ENCODE results near the gene PGLYRP2.

The PGLYRP2 gene

DNA sequence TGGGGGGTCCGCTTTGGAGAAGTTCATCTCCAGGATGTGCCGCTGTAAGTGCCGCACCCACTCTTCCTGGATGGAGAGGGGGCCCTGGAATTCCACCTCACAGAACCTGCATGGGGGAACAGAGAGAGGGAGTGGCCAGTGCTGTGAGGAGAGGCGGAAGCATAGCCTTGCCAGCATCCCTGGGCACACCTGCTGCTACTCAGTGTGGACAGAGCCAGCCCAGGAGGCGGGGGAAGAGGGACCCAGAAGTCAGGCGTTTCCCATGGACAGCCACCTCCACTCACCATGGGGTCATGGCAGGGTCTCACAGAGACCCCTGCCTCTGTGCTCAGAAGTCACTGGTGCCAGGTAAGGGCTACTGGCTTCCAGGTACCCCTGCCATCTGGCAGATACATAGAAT lies 56.2 kb downstream of the PGLYRP2 start:
- DNase-seq, result no peak

DNA sequence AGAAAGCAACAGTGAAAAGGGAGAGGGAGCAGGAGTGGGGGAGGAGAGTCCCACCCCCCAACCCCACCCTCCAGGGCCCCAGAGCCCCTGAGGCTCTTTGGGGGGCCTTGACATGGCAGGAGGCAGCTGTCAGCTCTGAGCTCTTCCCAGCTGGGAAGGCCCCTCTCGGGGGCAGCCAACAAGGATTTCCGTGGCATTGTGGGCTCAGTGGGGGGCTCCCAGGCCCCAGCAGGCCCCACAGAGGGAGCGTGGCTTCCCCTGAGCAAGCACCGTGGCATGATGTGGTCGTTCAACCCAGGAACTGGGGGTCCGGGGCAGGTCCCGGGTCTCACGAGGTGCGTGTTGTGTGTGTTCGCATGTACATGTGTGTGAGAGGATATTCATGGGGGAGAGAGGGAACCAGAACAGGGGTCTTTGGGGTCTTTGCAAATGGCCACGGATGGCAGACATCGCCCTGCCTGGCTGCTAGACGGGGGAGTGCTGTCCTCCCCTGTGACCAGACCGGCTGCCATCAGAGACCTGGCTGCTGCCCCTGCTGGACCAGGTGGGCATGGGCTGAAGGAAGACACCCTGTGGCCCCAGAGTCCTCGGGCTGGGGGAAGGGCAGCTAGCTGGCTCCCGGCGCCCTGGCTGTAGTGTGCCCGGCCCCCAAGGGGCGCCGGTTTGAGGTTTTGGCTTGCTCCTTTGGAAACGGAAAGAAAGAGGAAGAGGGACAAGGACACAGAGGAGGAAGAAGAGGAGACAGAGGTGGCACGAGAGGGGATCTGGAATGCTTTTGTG lies 56.8 kb downstream of the PGLYRP2 start:
- DNase-seq, result no peak

GRCh38 chr19:15421721-15422260 lies 57.5 kb downstream of the PGLYRP2 start:
- DNase-seq, result no peak

GRCh38 chr19:15421136-15421695 lies 58.1 kb downstream of the PGLYRP2 start:
- no peak for DNase-seq

- DNase-seq, result no peak
These were observed 59.8 kb downstream of the PGLYRP2 start for GRCh38 chr19:15419413-15420025.

Measured in CD4-positive, alpha-beta T cell treated with Interleukin-12 subunit alpha and Interleukin-12 subunit beta, for 1 hour (primary cell).